Measurements from ENCODE around the gene ARHGAP1. TPM values are rescaled to one million over a fixed set of nuclear protein-coding genes. Genes with fewer than 3 reads are reported as not detected.
"Not testable (repeated sequence)": the region's sequence is repeated elsewhere in the genome, so short reads cannot be mapped to it uniquely, and the experiment has no call there.

The ARHGAP1 gene
- total and polyA plus RNA-seq, 4 donors, result 26.2 to 67.6 (median 43.3) TPM

- H3K4me1 ChIP-seq (ENCODE audit: control insufficient read depth, insufficient read depth, low read length), result peaks cover 16% of the 10 kb centered on the region
- WGBS (ENCODE audit: insufficient coverage), result 86% methylated on average over 14 of the region's 15 CpGs
These were observed 23.8 kb downstream of the ARHGAP1 start for GRCh38 chr11:46676436-46677158.

DNA sequence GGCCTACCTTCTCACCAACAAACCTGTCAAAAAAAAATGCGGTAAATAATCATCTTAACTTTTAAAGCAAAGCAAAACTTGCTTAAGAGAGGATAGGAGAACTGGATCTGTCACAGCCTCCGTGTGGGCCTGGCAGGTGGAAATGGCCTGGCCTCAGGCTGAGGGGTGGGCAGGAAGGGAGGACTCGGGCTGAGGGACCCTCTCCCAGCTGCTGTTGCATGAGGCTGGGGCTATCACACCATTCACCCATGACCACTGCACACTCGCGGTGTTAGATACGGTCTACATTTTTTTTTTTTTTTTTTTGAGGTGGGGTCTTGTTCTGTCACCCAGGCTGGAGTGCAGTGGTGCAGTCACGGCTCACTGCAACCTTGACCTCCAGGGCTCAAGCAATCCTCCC lies 24.5 kb downstream of the ARHGAP1 start:
- H3K36me3 ChIP-seq (ENCODE audit: control insufficient read depth, insufficient read depth, low read length), result peaks cover 90% of the 10 kb centered on the region

More at GRCh38 chr11:46676436-46677158, 23.8 kb downstream of the ARHGAP1 start:
- no peak for DNase-seq (ENCODE audit: low read depth in 4 of 6, low spot score in 6 of 6)
- Histone ChIP-seq H3K27me3 (ENCODE audit: control insufficient read depth, insufficient read depth, low read length) (no peaks in the 10 kb centered on the region), H3K9me3 (ENCODE audit: control insufficient read depth, insufficient read depth, low read length) (no peaks in the 10 kb centered on the region), H3K4me3 (ENCODE audit: low read depth, low read length) (no peak overlapping the region), H3K27ac (ENCODE audit: low read depth, low read length) (no peak overlapping the region), H3K36me3 (ENCODE audit: control insufficient read depth, insufficient read depth, low read length) (peaks cover 92% of the 10 kb centered on the region)

DNA sequence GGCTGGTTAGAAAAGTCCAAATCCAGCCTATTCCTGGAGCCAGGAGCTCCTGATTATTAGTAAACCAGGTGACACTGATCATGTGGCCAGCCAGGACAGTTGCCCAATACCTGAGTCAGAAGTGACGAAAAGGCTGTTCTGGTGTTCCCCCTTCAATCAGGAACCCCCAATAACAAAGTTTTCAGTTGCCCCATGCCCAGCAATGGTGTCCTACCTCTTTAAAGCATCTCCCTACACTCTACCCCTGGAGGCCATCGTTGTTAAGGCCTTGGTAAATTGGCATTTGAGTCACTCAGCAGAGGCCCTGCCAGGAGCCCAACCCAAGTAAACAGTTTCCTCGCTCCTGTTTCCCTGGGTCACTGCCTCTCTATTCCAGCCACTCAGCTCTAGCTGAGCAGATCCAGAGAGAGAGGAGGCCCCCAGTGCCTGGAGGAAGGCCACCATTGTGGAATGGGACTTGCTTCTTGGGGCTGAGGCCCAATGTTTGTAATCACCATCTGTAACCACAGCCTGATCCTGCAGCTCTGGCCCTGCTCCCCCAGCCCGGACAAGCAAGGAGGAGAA lies 25.0 kb downstream of the ARHGAP1 start:
- WGBS (ENCODE audit: insufficient coverage), result 62% methylated on average over 4 of the region's 4 CpGs
- peak in 1 of 6 donors; percentile 55 for DNase-seq (ENCODE audit: low read depth in 4 of 6, low spot score in 6 of 6)
- Histone ChIP-seq H3K9me3 (ENCODE audit: control insufficient read depth, insufficient read depth, low read length) (no peaks in the 10 kb centered on the region), H3K4me1 (ENCODE audit: control insufficient read depth, insufficient read depth, low read length) (peaks cover 16% of the 10 kb centered on the region), H3K27me3 (ENCODE audit: control insufficient read depth, insufficient read depth, low read length) (no peaks in the 10 kb centered on the region), H3K36me3 (ENCODE audit: control insufficient read depth, insufficient read depth, low read length) (peaks cover 87% of the 10 kb centered on the region), H3K27ac (ENCODE audit: low read depth, low read length) (peak overlapping the region; percentile 72), H3K4me3 (ENCODE audit: low read depth, low read length) (no peak overlapping the region)

More for the DNA sequence above, 24.5 kb downstream of the ARHGAP1 start:
- Histone ChIP-seq H3K4me1 (ENCODE audit: control insufficient read depth, insufficient read depth, low read length) (peaks cover 16% of the 10 kb centered on the region), H3K9me3 (ENCODE audit: control insufficient read depth, insufficient read depth, low read length) (no peaks in the 10 kb centered on the region), H3K4me3 (ENCODE audit: low read depth, low read length) (no peak overlapping the region), H3K27me3 (ENCODE audit: control insufficient read depth, insufficient read depth, low read length) (no peaks in the 10 kb centered on the region), H3K27ac (ENCODE audit: low read depth, low read length) (peak overlapping the region; percentile 72)
- no peak for DNase-seq (ENCODE audit: low read depth in 4 of 6, low spot score in 6 of 6)
- no CpG with 5 or more reads among the region's 7 CpGs for WGBS (ENCODE audit: insufficient coverage)

DNA sequence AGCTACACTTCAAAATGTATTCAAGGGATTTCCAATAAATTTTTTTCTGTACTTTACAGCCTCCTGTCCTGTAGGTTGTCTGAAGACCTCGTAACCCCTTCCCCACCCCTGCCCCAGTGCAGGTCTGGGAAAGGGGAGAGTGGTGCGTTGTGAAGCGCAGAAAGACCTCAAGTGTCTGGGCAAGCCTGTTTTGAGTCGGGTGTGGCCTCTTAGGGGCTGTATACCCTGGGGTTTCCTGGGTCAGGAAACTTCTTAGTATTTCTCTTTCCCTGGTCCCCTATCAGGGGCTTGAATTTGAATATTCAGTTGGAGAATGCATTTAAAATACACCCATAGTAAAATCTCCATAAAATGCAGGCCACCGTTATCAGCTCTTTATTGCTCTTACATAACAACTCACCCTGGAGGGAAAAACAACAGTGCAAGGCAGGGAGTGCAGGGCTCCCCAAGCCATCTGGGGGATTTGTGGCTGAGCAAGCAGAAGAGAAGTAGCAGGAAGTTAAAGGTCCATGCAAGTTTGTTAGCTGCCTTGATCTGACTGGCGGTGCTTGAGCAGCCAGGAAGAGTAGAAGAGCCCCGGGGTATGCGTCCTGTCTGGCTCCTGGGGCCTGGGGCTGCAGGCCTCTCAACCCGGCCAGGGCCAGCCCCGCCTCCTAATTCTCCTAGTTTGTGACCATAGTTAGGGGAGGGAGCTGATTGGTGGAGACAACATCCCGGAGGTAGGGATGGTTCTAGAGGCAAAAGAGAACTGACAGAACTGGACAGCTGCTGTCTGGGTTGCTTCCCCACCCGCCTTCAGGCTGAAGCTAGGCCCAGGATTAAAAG lies 25.7 kb downstream of the ARHGAP1 start:
- no peaks in the 10 kb centered on the region for H3K9me3 ChIP-seq (ENCODE audit: control insufficient read depth, insufficient read depth, low read length)

GRCh38 chr11:46673713-46674462 lies 26.5 kb downstream of the ARHGAP1 start:
- no peaks in the 10 kb centered on the region for H3K27me3 ChIP-seq (ENCODE audit: control insufficient read depth, insufficient read depth, low read length)
- no peak overlapping the region for H3K4me3 ChIP-seq (ENCODE audit: low read depth, low read length)
- peaks cover 16% of the 10 kb centered on the region for H3K4me1 ChIP-seq (ENCODE audit: control insufficient read depth, insufficient read depth, low read length)
- H3K27ac ChIP-seq (ENCODE audit: low read depth, low read length), result peak overlapping the region; percentile 33
- no peaks in the 10 kb centered on the region for H3K9me3 ChIP-seq (ENCODE audit: control insufficient read depth, insufficient read depth, low read length)
- no peak for DNase-seq (ENCODE audit: low read depth in 4 of 6, low spot score in 6 of 6)
- H3K36me3 ChIP-seq (ENCODE audit: control insufficient read depth, insufficient read depth, low read length), result peaks cover 80% of the 10 kb centered on the region
- 87% methylated on average over 5 of the region's 6 CpGs for WGBS (ENCODE audit: insufficient coverage)

More for the DNA sequence above, 25.7 kb downstream of the ARHGAP1 start:
- H3K27ac ChIP-seq (ENCODE audit: low read depth, low read length), result peak overlapping the region; percentile 72
- H3K4me3 ChIP-seq (ENCODE audit: low read depth, low read length), result no peak overlapping the region
- H3K36me3 ChIP-seq (ENCODE audit: control insufficient read depth, insufficient read depth, low read length), result peaks cover 87% of the 10 kb centered on the region
- 31% methylated on average over 5 of the region's 12 CpGs for WGBS (ENCODE audit: insufficient coverage)
- H3K4me1 ChIP-seq (ENCODE audit: control insufficient read depth, insufficient read depth, low read length), result peaks cover 16% of the 10 kb centered on the region
- no peaks in the 10 kb centered on the region for H3K27me3 ChIP-seq (ENCODE audit: control insufficient read depth, insufficient read depth, low read length)
- DNase-seq (ENCODE audit: low read depth in 4 of 6, low spot score in 6 of 6), result peak in 1 of 6 donors; percentile 27

DNA sequence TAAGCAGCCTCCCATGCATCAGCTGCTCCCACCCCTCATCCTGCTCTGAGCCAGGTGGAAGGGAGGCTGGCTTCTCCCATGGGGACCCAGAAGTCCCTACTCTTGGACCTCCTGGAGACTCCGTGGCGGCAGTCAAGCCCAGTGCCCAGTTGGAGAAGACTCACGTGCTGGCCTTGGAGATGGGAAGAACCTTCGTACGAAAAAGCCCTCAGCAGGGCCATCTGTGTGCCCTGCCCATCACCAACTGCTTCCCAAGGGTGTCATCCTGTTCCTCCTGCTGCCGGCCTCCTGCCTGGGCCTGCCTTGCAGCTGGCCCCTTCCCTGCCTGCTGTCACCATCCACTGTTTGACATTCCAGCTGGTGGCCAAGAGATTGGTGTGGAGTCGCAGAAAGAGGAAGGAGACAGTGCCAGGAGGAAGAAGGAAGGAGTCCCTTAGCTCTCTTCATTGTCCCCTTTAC lies 28.0 kb downstream of the ARHGAP1 start:
- no peak for DNase-seq (ENCODE audit: low read depth in 4 of 6, low spot score in 6 of 6)
- peaks cover 76% of the 10 kb centered on the region for H3K36me3 ChIP-seq (ENCODE audit: control insufficient read depth, insufficient read depth, low read length)
- peaks cover 20% of the 10 kb centered on the region for H3K4me1 ChIP-seq (ENCODE audit: control insufficient read depth, insufficient read depth, low read length)
- no peak overlapping the region for H3K27ac ChIP-seq (ENCODE audit: low read depth, low read length)
- H3K9me3 ChIP-seq (ENCODE audit: control insufficient read depth, insufficient read depth, low read length), result no peaks in the 10 kb centered on the region
- H3K4me3 ChIP-seq (ENCODE audit: low read depth, low read length), result no peak overlapping the region
- no peaks in the 10 kb centered on the region for H3K27me3 ChIP-seq (ENCODE audit: control insufficient read depth, insufficient read depth, low read length)
- WGBS (ENCODE audit: insufficient coverage), result 90% methylated on average over 5 of the region's 7 CpGs

DNA sequence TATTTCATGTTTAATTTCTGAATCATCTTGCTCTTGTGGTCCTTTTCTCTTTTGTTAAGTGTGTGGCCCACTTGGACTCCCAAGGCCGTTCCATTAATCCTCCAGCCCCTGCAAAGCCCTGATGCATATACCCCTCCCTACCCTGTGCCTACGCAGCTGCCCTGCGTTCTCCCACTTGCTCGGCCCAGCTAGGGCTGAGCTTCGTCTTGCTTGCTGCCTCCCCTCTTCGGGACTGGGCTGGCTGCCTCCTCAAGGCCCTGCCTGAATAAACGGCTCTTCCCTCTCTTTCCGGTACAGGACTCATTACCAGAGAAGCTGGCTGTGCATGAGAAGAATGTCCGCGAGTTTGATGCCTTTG lies 28.5 kb downstream of the ARHGAP1 start:
- H3K4me1 ChIP-seq (ENCODE audit: control insufficient read depth, insufficient read depth, low read length), result peaks cover 21% of the 10 kb centered on the region
- no peak for DNase-seq (ENCODE audit: low read depth in 4 of 6, low spot score in 6 of 6)
- no peaks in the 10 kb centered on the region for H3K27me3 ChIP-seq (ENCODE audit: control insufficient read depth, insufficient read depth, low read length)
- H3K4me3 ChIP-seq (ENCODE audit: low read depth, low read length), result no peak overlapping the region
- 87% methylated on average over 9 of the region's 10 CpGs for WGBS (ENCODE audit: insufficient coverage)
- no peaks in the 10 kb centered on the region for H3K9me3 ChIP-seq (ENCODE audit: control insufficient read depth, insufficient read depth, low read length)
- no peak overlapping the region for H3K27ac ChIP-seq (ENCODE audit: low read depth, low read length)
- H3K36me3 ChIP-seq (ENCODE audit: control insufficient read depth, insufficient read depth, low read length), result peaks cover 76% of the 10 kb centered on the region

- not testable (repeated sequence) for H3K4me3 ChIP-seq (ENCODE audit: low read depth, low read length); H3K9me3 ChIP-seq (ENCODE audit: control insufficient read depth, insufficient read depth, low read length); DNase-seq (ENCODE audit: low read depth in 4 of 6, low spot score in 6 of 6); H3K27ac ChIP-seq (ENCODE audit: low read depth, low read length); H3K27me3 ChIP-seq (ENCODE audit: control insufficient read depth, insufficient read depth, low read length)
- H3K4me1 ChIP-seq (ENCODE audit: control insufficient read depth, insufficient read depth, low read length), result peaks cover 18% of the 10 kb centered on the region
- H3K36me3 ChIP-seq (ENCODE audit: control insufficient read depth, insufficient read depth, low read length), result peaks cover 67% of the 10 kb centered on the region
- 100% methylated on average over 1 of the region's 3 CpGs for WGBS (ENCODE audit: insufficient coverage)
These were observed 29.9 kb downstream of the ARHGAP1 start for GRCh38 chr11:46670521-46670920.

DNA sequence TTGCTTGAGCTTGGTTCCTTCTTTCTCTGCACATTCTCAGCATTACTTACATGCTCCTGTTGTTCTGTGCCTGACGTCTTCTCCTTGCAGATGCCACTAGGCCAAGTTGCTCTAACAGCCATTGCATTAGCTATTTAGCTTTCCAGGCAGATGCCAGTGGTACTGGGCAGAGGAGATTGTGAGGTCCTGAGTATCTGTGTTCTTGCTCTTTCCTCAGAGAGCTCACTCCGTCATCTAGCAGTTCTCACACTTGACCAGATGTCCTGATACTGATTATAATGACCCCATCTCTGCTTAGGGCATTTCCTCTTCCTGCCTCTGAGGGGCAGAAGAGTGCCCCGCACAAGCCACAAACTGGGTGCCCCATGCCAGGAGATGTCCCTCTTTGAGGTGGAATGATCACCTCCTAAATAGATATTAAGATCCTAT lies 30.7 kb downstream of the ARHGAP1 start:
- no peaks in the 10 kb centered on the region for H3K9me3 ChIP-seq (ENCODE audit: control insufficient read depth, insufficient read depth, low read length)
- H3K27ac ChIP-seq (ENCODE audit: low read depth, low read length), result no peak overlapping the region
- DNase-seq (ENCODE audit: low read depth in 4 of 6, low spot score in 6 of 6), result no peak
- no peak overlapping the region for H3K4me3 ChIP-seq (ENCODE audit: low read depth, low read length)
- H3K4me1 ChIP-seq (ENCODE audit: control insufficient read depth, insufficient read depth, low read length), result peaks cover 12% of the 10 kb centered on the region
- H3K36me3 ChIP-seq (ENCODE audit: control insufficient read depth, insufficient read depth, low read length), result peaks cover 72% of the 10 kb centered on the region
- no CpG with 5 or more reads among the region's 3 CpGs for WGBS (ENCODE audit: insufficient coverage)
- H3K27me3 ChIP-seq (ENCODE audit: control insufficient read depth, insufficient read depth, low read length), result no peaks in the 10 kb centered on the region

Measured in spinal cord (tissue), 10 donors.